GM19035 (cell line): ENCODE measurements around the gene NKX1-1.
"Not testable (repeated sequence)": the region's sequence is repeated elsewhere in the genome, so short reads cannot be mapped to it uniquely, and the experiment has no call there.

ENCODE experiments used
- ATAC-seq: cut with Tn5 transposase; IDR thresholded peaks from one replicate; pipeline ENCODE4 v1.9.1; 2021; ENCODE audit not compliant: unreplicated experiment

Gene NKX1-1

DNA sequence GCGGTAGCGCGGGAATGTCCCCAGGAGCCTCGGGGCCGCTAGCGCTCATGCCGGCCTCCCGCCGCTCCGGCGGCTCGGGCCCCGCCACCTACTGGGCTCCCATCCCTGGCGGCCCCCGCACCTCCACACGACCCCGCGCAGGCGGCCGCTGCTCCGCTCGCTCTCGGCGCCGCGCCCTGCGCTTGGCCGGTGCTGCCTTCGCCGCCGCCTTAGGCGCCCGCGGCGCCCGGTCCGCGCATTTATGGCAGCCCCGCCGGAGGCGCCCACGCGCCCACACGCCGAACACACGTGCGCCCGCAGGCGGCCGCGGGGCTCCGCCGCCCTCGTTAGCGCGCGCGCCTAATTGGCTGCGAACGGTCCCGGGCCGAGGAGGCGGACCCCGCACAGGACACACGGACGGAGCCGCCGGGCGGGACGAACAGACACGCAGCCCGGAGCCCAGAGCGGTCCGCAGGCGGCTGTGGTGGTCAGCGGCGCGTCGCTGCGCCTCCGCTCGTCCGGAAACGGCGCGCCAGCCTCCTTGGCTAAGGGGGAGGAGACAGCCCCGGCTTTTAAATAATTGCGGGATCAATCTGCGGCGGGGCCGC, at the start of gene NKX1-1:
Gene NKX1-1 (minus strand): TSS at position 49 of the 587 bp plus-strand sequence. CDS start 0 bp downstream, at position 49.
- ATAC-seq: no peak

DNA sequence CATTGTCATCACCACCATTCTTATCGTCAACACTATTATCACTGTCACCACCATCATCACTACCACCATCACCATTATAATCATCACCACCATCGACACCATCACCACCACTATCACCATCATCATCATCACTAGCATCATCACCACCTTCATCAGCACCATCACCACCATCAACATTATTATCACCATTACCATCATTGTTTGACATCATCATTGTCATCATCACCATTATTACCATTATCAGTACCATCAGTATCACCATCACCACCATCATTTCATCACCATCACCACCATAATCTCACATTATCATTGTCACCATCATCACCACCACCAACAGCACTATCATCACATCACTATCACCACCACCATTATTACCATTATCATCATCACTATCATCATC, 47.5 kb upstream of the NKX1-1 start:
- ATAC-seq: no peak

DNA sequence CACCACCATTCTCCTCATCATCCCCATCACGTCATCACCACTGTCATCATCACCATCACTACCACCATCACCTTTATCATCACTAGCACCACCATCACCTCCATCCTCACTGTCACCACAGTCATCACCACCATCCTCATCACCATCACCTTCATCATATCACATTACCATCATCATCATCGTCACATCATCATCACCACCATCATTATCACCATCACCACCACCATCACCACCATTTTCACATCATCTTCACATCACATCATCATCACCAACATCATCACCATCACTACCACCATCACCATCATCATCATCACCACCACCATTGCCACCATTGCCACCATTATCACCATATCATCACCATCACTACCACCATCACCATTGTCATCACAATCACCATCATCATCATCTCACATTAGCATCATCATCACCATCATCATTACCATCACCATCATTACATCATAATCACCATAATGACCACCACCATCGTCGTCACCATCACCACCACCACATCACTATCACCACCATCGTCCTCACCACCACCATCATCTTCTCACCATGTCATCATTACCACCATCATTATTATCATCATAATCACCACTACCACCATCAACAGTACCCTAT, 46.3 kb upstream of the NKX1-1 start:
- no peak for ATAC-seq

DNA sequence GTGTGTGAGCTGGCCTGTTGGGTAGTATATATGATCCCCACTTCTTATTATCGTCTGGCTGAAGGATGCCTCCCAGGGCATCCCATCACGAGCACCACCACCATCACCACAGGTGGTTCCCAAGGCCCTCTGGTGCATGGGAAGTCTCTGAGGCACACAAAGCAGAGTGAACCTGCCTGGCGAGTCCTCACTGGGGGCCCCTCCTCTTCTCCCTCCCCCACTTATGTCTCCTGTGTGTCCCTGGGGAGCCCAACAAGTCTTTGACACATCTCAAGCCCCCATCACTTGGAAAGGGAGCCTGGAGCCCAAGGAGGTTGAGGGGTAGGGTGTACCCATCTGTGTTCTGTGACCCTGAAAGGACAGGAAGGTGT, 45.5 kb upstream of the NKX1-1 start:
- no peak for ATAC-seq

DNA sequence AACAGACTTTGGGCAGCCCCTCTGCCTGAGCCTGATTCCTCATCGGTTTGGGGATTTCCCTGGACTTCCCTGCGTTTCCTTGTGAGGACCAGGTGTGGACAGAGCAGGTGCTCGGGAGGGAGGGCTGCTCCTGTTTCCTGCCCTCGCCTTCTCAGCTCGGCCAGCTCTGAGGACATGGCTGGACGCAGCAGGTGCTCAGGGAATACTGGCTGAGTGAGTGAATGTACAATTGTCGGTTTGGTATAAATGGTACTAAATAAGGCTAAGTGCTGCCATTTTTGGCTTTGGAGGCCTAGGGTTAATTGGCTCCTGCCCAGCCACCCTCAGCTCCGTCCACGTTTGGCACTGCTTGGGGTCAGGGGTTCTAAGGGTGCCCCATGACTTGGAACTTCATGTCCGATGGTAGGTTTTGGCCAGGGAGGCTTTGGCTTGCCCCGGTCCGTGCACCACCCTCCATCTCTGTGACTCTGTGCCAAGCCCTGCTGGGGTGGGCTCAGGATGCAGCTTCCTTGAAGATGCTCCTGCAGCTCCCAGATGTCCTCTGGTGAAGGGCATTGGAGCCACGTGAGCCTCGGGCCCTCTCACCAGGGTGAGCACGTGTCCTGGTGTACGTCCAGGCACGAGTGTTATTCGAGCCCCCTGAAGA, 45.0 kb upstream of the NKX1-1 start:
- no peak for ATAC-seq

GRCh38 chr4:1449833-1450741, 43.8 kb upstream of the NKX1-1 start:
- no peak for ATAC-seq

DNA sequence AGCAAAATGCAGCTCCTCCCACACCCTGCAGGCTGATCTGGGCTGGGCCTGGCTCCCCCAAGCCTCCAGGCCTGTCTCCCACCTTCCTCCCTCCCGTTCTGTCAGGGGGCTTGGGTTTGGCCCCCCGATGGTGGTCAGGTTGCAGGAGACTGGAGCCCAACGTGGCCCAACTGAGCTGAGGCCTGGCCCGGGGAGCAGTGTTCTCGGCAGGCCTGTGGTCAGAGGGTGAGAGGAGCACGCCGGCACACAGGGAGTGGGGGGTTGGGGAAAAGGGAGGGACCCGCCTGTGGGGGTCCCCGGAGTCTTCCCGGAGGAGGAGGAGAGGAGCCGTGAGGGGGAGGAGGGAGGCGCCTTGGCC, 43.2 kb upstream of the NKX1-1 start:
- no peak for ATAC-seq

DNA sequence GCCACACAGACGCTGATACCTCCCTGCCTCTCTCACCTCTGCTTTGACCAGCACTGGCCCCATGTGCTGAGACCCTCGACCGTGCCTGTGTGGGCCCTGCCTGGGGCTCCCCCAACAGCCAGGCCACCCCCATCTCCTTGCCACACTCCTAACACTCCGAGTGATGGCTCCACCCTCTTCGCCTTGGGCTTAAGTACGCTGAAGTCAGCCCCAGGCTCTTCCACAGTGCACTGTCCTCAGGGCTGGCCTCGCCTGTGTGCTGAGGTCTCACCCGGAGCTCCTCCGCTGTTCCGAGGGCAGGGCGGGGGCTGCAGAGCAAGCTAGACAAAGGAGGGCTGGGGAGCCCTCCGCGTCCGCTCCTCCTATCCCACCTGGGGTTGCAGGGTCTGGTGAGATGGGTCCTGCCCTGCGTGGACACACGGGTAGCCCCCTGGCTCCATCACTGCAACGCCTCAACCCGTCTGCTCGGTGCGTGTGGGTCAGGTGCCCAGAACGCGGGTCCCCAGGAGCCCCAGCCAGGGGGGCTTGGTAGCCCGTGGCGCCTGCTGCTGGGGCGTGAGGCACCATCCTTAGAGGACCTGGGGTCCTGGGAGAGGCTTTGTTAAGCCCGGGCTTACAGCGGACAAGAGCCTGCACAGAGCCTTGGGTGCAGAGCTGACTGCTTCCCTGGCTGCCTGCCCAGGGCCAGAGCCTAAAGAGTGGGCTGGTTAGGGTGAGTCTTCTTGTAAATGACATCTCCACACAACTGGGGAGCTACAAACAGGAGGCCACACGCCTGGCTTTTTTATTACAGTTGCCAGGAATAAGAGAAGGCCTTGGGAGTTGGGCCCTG, 42.6 kb upstream of the NKX1-1 start:
- ATAC-seq: no peak

DNA sequence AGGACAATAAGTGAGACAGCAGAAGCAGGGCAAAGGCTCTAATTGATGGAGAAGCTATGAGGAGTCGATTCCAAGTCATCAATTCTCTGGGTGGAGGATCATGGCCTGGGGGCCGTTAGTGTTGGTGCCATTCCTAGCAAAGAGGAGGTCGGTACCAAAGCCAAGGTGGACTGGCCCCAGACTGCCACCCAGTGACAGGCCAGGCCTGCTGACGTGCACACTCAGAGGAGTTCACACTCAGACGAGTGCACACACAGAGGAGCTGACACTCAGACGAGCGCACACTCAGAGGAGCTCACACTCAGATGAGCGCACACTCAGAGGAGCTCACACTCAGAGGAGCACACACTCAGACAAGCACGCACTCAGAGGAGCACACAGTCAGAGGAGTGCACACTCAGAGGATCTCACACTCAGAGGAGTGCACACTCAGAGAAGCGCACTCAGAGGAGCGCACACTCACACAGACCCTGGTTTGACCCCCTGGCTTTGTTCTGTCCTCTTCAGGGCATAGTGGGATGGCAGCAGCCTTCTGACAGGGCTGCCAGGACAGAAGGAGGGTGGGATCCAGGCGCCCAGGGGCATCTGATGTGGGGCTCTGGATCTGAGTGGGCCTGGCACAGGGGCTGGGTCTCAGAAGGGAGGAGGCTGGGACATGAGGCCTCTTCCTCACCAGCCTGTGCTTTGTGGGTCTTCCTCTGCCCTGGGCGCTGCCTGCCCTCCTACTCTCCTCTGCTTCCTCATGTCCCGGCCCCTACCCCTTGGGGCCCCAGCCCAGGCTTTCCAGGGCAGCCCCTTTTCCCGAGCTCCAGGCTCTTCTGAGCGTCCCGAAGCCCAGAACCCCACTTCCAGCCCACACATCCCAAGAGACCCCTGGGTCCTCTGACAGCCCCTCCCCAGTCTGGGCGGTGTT, 41.7 kb upstream of the NKX1-1 start:
- no peak for ATAC-seq

- ATAC-seq: no peak
These were observed 40.5 kb upstream of the NKX1-1 start for GRCh38 chr4:1446502-1447386.

DNA sequence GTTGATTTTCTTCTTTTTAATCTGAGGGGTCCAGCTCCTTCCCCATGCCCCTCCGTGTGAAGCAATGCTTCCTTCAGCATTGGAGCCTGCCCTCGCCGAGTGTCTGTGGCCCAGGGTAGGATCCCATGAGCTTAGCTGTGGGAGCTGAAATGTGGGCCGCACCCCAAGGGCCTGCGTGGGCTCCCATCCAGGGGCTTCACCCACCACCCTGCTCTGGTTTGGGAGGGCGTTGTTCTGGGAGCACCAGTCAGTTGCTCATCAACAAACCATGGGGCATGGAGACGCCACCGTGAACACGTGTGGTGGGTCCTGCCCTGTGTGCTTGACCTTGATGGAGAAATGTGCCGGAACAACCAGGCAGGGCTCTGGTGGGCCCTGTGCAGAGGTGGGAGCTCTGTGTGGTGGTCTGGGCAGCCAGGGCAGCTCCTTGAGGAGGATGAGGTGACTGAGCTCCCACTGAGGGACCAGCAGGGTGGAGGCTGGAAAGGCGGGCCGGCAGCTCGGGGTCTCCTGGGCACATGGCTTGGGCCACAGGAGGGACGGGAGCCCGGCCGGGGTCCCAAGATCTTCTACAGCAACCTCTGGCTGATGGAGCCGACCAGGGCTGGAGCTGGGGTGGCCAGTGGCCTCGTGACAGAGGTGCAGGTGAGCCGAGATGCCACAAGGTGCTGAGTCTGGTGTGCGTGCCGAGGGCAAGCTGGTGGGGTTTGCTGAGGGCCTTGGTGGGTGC, 39.6 kb upstream of the NKX1-1 start:
- no peak for ATAC-seq

GRCh38 chr4:1443688-1444172, 37.5 kb upstream of the NKX1-1 start:
- not testable (repeated sequence) for ATAC-seq

GRCh38 chr4:1427010-1427409, 20.8 kb upstream of the NKX1-1 start:
- no peak for ATAC-seq

- ATAC-seq: no peak
These were observed 15.4 kb upstream of the NKX1-1 start for GRCh38 chr4:1421657-1422056.

GRCh38 chr4:1419708-1420107, 13.5 kb upstream of the NKX1-1 start:
- ATAC-seq: no peak

DNA sequence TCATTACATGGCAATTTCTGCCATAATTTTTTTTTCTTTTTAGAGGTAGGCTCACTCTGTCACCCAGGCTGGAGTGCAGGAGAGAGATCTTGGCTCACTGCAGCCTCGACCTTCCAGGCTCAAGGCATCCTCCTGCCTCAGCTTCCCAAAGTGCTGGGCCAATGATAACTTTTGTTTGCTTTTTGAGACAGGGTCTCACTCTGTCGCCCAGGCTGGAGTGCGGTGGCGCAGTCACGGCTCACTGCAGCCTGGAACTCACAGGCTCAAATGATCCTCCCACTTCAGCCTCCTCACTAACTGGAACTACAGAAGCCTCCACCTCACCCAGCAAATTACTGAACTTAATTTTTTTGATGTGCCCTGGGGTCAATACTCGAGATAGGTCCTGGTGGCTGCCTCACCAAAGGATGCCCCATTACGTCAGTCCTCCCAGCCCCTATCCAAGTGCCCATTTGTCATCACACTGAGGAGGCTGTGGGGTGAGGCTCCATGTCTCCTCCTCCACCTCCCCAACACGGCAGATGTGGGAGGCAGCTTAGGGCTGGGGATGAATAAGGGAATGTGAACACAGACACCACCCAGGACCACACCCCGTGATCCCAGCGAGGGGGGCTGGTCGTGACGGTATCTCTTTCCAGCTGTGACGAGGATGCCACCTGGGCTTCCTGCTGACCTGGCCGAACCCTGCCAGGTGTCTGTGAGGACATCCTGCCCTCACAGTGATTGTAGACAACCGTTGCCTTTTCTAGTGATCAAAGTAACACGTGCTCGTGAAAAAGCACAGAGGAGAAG, 12.4 kb upstream of the NKX1-1 start:
- no peak for ATAC-seq
